IPS-NIHi7 (cell line): ENCODE data around the gene CHMP1B.
"Not testable (repeated sequence)": the region's sequence is repeated elsewhere in the genome, so short reads cannot be mapped to it uniquely, and the experiment has no call there.

Experiments
- DNase-seq: peaks from one replicate; pipeline ENCODE4 v3.0.0; 2012; ENCODE audit warnings: mixed read lengths; ENCODE audit errors: extremely low spot score

The CHMP1B gene

DNA sequence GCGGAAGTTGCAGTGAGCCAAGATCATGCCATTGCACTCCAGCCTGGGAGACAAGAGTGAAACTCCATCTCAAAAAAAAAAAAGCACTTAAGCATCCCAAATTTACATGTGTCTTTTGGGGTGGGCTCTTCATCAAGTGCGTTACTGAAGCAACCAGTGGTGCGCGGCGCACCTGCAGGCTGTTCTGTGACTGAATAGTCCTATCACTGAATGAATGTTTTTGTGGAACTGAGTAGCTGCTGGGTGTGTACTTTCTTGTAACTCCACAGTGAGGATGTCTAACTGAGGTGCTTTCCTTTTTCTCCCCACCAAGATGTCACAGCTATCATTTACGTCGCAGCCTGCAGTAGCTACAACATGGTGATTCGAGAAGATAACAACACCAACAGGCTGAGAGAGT lies 17.0 kb downstream of the CHMP1B start:
- DNase-seq: no peak

- no peak for DNase-seq
Observed at GRCh38 chr18:11871501-11871900, 20.3 kb downstream of the CHMP1B start.

DNA sequence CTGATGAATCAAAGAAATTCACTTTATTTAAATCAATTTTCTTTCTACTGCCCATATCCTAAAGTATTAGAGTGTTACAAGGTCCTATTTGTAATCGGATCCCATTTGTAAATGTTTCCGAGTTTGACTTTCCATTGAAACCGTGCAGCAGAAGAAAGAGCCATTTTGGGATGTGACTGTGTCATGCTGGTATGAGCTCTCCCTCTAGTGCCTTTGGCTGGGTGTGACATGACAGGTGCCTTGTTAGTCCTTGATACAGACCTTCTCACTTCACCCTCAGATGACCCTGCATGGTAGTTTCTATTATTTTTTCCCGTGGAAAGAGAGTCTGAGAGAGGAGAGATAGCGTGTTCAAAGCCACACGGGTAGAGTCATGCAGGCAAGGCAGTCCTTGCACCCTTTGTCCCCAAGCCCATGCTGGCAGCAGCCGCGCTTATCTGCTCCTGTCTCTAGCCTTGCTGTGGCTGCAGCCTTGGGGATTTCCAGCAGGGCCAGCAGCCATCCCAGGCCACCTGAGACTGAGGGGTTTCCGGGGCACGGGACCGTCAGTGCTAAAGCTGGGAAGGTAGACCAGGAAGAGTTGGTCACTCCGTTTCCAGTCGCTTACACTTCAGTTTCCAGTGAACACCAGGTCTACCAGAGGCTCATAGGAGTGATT lies 21.4 kb downstream of the CHMP1B start:
- DNase-seq: peak; percentile 63

DNA sequence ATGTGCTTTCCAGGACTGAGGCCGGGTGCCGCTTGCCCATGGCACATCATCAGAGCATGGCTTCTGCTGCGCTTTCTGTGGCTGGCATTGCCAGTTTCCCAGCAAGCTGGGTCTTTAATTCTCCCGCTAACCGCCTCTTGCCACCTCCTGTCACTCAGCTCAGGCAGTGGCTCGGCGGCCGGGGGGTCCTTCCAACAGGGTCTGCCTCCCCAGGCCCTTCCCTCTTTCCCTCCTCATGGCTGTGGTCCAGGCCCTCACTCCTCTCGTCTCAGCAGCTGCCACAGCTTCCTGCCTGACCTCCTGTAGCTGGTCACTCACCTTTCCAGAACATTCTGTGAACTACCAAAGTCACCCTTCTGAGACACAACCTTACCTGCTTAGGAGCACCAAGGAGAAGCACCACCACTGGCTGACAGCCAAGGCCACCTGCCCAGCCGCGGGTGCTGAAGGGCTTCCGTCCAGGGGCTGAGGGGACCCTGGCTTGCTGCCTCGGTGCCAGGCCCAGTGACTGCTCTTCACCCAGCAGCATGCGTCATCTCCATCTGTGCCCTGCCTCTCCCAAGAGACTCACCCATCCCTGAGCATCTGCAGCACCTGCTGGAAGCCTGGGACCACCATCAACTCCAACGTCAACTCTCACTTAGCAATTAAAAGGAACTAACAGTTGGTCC lies 22.6 kb downstream of the CHMP1B start:
- no peak for DNase-seq

DNA sequence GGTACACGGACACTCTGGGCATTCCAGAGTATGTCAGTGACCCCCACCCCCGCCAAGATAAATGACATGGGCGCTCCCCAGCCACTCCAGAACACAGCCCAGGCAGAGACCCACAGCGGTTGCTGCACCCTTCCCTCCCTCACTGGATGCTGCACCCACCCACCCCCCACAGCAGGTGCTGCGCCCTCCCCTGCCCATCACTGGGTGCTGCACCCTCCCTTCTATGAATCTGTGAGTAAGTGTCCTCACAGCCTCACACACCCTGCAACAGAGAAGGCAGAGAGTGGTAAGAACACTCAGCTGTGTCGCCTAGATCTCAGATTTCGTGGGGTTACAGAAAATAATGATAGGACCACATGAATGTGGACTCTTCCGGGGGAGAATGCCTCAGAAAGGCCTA lies 23.5 kb downstream of the CHMP1B start:
- DNase-seq: no peak

DNA sequence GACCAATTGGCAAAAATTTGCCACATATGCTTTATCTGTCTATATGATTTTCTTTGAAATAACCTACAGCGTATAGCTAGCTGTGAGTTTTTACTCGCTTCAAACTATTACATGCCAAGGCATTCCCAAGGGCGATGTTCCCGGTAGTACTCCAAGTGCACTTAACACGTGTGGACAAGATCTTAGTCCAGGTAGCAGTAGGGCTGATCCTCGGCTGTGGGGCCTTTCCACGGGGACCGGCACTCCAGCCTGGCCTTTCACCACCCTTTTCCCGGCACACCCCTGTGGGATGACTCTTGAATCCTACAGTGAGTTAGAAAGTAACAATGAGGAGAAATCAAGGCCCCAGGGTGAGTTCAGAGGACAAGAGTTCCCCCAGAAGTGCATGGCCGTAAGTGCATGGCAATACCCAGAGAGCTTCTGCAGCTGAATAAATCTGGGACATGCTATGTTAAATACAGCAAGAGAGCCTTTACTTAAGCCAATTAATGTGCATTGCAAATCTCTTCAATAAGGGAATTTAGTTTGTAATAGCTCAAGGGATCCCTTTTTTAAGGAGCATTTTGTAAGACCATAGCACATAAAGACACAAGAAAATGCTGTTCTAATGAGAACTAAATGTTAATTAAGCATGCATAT lies 26.4 kb downstream of the CHMP1B start:
- DNase-seq: no peak

DNA sequence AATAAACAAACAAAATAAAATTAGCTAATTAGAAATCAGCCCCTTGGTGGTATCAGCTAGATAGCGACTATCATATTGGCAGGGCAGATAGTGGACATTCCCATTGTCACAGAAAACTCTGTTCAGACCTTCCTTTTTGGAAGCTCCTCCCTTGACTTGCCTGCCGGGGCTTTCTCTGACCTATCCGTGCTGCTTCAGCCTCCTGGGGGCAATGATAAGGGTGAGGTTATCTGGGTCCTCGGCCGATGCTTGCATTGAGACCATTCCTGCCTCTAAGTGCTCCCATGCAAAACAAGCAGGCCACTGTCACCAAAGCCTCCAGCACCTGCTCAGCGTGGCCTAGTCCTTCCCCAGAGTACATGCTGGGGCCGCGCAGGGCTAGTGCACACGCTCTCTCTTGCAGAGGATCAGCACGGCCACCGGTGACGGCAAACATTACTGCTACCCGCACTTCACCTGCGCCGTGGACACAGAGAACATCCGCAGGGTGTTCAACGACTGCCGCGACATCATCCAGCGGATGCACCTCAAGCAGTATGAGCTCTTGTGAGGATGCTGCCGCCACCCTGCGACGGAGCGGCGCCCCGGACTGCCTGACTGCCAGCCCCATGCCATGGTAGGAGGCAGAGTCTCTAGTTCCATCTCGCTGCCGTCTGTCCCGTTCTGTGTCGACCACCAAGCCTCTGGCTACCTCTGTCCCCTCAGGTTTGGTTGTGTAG lies 29.5 kb downstream of the CHMP1B start:
- no peak for DNase-seq

DNA sequence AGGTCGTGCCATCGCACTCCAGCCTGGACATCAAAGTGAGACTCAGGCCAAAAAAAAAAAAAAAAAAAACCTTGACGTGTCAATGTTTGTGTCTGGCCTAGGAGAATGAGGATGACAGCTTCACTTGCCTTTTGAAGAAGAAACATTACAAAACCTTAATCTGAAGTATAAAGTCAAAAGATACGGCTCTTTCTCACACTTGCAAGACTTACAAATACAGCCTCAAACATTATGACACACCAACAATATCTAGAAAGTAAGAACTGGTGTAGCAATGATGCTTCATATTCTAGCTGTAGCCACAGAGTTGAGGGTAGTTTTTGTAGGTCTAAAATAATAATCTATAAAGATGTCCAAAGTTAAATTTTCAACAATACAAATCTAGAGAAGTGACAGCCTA lies 31.4 kb downstream of the CHMP1B start:
- DNase-seq: no peak

DNA sequence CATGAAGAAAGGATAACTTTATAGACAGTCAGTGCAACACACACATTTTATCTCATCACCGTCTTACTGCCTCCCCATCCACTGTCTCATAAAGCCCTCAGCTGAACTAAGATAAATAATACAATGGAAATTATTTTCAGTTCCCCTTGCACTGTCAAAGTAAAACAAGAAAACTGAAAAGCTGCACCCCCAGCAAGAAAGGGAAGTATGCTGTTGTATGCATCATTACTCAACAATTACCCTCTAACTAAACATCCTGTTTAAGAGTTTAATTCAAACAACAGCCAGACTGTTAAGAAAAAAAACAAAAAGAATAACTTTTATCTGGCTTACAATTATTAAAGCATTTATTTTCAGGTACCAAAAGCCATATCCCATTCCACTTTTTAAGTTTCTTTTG lies 31.9 kb downstream of the CHMP1B start:
- no peak for DNase-seq

DNA sequence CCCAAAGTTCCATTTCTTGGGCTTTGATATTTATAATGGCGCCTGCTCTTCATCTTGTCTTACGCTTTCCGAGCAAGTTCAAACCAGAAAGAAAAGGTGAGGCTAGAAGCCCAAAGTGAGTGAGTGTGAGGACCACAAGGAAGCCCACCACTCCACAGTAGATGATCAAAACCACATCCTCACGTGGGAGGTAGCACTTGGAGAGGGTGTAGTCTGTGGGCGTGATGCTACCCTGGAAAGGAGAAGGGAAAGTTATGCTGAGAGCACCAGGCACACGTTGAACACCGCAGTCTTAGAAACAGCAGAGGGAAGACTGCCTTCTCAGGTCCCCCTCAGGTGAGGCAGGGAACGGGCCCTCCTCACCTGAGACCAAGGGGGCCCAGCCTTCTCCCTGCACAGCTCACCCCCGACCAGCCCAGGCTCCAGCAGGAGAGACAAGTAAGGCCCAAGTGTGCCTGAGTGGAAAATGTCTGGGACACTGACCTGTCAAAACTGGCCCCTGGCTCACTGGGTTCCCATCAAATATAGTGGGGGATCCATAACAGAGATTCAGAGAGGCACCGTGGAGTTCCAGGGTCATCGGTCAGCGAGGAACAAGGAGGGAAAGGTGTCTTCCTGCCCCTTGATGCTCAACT lies 33.3 kb downstream of the CHMP1B start:
- no peak for DNase-seq

- no peak for DNase-seq
Observed at GRCh38 chr18:11885278-11885947, 34.2 kb downstream of the CHMP1B start.

GRCh38 chr18:11886577-11887110 lies 35.4 kb downstream of the CHMP1B start:
- no peak for DNase-seq

DNA sequence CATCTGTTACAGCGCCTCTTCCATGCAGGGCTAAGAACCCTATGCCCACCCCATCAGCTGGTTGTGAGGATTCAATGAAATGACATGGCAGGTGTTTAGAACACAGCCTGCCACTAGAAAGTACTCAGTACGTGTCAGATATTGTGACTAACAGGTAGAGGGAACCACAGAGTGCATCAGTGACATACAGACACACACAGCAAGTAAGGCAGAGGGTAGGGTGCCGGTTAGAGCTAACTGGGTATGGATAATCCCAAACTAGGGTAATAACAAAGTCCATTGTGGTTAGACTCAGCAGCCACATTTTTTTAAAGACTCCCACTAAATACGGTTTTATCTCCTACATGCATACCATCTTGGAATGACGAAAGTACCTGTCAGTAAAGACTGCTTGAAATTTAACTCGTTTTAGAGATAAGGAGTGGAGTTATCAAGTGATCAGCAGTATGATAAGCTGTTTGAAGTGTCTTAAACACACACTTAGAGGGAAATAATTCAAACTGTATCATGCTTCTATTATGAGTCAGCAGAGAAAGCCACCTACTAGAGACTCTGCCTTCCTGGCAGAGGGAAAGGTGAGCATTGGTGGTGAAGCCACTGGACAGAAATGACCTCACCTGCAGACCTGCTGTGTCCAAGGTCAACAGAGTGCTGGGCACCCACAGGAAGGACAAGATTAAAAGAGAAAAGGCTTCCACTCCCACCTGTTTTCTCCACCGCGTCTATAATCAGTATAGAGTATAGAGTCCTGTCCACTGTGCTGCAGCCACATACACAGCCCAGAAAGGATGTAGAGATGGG lies 36.3 kb downstream of the CHMP1B start:
- DNase-seq: no peak

DNA sequence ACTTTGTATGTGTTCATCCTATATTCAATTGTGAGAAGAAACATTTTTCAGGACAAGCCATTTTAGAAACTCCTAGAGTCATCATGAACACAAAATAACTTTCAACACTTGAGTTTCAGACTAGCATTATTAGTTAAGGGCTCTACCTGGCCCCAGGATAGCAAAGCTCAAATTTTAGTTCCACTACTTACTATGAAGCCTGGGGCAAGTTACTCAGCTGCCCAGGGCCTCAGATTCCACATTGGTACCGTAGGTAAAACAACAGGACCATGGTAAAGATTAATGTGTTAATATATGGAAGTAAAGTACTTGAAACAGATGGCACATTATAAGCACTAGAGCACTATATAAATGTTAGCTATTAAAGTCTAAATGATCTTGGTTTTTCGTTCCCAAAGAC lies 37.5 kb downstream of the CHMP1B start:
- DNase-seq: no peak

GRCh38 chr18:11889284-11889683 lies 38.1 kb downstream of the CHMP1B start:
- DNase-seq: no peak

GRCh38 chr18:11891737-11892136 lies 40.5 kb downstream of the CHMP1B start:
- DNase-seq: no peak

DNA sequence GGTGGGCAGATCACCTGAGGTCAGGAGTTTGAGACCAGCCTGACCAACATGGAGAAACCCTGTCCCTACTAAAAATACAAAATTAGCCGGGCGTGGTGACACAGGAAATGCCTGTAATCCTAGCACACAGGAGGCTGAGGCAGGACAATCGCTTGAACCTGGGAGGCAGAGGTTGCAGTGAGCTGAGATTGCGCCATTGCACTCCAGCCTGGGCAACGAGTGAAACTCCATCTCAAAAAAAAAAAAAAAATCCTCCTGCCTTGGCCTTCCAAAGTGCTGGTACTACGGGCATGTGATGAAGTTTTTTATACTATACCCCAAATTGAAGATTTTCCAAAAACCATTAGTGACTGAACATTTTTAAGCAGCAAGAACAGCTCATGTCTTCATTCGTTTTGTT lies 41.2 kb downstream of the CHMP1B start:
- DNase-seq: not testable (repeated sequence)

DNA sequence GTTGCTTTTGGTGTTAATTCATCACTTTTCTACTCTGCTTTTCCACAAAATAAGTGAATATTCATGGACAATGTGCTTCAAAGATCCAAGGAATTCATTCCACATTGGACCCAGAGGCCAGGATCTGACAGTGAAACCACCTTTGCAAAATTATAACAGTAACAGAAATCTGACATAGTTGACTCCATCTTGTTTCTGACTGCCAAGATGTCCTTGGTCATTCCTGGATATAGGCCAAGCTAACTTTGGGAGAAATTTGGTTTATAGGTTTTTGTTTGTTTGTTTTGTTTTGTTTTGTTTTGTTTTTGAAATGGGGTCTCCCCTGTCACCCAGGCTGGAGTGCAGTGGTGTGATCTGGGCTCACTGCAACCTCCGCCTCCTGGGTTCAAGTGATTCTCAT lies 46.6 kb downstream of the CHMP1B start:
- no peak for DNase-seq

- DNase-seq: no peak
Observed at GRCh38 chr18:11899063-11899462, 47.9 kb downstream of the CHMP1B start.

- no peak for DNase-seq
Observed at GRCh38 chr18:11901826-11902438, 50.7 kb downstream of the CHMP1B start.
